ENCODE results near the gene BSPRY. TPM values are rescaled to one million over a fixed set of nuclear protein-coding genes. Genes with fewer than 3 reads are reported as not detected.
A peak's percentile ranks its signal among the peaks of the same experiment; 100 is the strongest.

BSPRY gene
- total and polyA plus RNA-seq, 2 of the 13 experiments (the other 11 are each of a cell fraction or from before 2014, with no cell fraction given) = 0.09 to 0.26 TPM

DNA sequence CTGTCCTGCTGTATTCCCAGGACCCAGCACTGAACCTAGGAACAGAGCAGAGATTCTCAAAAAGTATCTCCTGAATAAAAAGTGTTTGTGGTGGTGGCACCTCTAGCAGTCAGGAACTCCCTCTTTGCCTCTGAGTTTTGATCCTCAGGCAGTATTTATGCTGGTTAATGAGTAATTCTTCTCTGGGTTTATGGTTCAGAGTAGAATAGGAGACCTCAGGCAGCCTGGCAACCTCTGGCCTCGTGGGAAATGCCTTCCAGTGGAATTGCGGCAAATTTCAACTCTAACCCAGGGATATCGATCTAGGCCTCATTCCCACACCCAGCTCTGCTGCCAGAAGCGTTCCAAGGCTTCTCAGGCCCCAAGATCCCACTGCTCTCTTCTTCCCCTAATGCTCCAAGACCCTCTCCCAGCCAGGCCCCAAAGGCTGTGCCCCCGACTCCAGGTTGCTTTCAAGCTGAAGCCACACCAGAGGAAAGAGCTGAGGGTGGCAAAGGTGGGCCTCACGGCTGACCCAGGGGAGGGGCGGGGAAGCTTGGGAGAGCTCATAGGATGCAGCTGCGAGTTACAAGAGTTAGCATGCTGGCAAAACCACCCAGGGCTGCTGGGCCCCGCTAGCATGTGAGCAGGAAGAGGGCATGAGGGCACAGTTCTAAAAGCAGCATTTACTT is 38.4 kb downstream of the BSPRY start (continued):
- TF ChIP-seq, protein P1, sequence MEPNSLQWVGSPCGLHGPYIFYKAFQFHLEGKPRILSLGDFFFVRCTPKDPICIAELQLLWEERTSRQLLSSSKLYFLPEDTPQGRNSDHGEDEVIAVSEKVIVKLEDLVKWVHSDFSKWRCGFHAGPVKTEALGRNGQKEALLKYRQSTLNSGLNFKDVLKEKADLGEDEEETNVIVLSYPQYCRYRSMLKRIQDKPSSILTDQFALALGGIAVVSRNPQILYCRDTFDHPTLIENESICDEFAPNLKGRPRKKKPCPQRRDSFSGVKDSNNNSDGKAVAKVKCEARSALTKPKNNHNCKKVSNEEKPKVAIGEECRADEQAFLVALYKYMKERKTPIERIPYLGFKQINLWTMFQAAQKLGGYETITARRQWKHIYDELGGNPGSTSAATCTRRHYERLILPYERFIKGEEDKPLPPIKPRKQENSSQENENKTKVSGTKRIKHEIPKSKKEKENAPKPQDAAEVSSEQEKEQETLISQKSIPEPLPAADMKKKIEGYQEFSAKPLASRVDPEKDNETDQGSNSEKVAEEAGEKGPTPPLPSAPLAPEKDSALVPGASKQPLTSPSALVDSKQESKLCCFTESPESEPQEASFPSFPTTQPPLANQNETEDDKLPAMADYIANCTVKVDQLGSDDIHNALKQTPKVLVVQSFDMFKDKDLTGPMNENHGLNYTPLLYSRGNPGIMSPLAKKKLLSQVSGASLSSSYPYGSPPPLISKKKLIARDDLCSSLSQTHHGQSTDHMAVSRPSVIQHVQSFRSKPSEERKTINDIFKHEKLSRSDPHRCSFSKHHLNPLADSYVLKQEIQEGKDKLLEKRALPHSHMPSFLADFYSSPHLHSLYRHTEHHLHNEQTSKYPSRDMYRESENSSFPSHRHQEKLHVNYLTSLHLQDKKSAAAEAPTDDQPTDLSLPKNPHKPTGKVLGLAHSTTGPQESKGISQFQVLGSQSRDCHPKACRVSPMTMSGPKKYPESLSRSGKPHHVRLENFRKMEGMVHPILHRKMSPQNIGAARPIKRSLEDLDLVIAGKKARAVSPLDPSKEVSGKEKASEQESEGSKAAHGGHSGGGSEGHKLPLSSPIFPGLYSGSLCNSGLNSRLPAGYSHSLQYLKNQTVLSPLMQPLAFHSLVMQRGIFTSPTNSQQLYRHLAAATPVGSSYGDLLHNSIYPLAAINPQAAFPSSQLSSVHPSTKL (CRISPR knock-in tag; IDR thresholded peaks at IDR 0.05) = peak; percentile 90
- TF ChIP-seq KDM3A (CRISPR knock-in tag; IDR thresholded peaks at IDR 0.05; ENCODE audit: low read depth) (no peak), ZNF20 (CRISPR knock-in tag; IDR thresholded peaks at IDR 0.05) (no peak), MIXL1 (CRISPR knock-in tag; IDR thresholded peaks at IDR 0.05) (peak; percentile 83), SMC3 (IDR thresholded peaks at IDR 0.05; ENCODE audit: low read length) (peak; percentile 32; the same call in 1 of the 2 replicates), ZNF558 (CRISPR knock-in tag; IDR thresholded peaks at IDR 0.05; ENCODE audit: borderline replicate concordance) (no peak), ZNF317 (CRISPR knock-in tag; IDR thresholded peaks at IDR 0.05) (0 out of 2 replicates have a peak, but pooled peaks have one; percentile 61), THAP11 (CRISPR knock-in tag; IDR thresholded peaks at IDR 0.05) (no peak; the same call in 1 of the 2 replicates), GATAD2A (CRISPR knock-in tag; IDR thresholded peaks at IDR 0.05) (peak; percentile 88), TEAD2 (CRISPR knock-in tag; IDR thresholded peaks at IDR 0.05) (no peak), STAG1 (CRISPR knock-in tag; IDR thresholded peaks at IDR 0.05) (peak; percentile 18; the same call in 1 of the 2 replicates), ZNF263 (CRISPR knock-in tag; IDR thresholded peaks at IDR 0.05) (no peak; the same call in 1 of the 2 replicates)
- TF ChIP-seq, protein P2, sequence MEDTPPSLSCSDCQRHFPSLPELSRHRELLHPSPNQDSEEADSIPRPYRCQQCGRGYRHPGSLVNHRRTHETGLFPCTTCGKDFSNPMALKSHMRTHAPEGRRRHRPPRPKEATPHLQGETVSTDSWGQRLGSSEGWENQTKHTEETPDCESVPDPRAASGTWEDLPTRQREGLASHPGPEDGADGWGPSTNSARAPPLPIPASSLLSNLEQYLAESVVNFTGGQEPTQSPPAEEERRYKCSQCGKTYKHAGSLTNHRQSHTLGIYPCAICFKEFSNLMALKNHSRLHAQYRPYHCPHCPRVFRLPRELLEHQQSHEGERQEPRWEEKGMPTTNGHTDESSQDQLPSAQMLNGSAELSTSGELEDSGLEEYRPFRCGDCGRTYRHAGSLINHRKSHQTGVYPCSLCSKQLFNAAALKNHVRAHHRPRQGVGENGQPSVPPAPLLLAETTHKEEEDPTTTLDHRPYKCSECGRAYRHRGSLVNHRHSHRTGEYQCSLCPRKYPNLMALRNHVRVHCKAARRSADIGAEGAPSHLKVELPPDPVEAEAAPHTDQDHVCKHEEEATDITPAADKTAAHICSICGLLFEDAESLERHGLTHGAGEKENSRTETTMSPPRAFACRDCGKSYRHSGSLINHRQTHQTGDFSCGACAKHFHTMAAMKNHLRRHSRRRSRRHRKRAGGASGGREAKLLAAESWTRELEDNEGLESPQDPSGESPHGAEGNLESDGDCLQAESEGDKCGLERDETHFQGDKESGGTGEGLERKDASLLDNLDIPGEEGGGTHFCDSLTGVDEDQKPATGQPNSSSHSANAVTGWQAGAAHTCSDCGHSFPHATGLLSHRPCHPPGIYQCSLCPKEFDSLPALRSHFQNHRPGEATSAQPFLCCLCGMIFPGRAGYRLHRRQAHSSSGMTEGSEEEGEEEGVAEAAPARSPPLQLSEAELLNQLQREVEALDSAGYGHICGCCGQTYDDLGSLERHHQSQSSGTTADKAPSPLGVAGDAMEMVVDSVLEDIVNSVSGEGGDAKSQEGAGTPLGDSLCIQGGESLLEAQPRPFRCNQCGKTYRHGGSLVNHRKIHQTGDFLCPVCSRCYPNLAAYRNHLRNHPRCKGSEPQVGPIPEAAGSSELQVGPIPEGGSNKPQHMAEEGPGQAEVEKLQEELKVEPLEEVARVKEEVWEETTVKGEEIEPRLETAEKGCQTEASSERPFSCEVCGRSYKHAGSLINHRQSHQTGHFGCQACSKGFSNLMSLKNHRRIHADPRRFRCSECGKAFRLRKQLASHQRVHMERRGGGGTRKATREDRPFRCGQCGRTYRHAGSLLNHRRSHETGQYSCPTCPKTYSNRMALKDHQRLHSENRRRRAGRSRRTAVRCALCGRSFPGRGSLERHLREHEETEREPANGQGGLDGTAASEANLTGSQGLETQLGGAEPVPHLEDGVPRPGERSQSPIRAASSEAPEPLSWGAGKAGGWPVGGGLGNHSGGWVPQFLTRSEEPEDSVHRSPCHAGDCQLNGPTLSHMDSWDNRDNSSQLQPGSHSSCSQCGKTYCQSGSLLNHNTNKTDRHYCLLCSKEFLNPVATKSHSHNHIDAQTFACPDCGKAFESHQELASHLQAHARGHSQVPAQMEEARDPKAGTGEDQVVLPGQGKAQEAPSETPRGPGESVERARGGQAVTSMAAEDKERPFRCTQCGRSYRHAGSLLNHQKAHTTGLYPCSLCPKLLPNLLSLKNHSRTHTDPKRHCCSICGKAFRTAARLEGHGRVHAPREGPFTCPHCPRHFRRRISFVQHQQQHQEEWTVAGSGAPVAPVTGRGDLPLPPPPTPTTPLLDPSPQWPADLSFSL (CRISPR knock-in tag; IDR thresholded peaks at IDR 0.05) = no peak
- TF ChIP-seq, protein P3, sequence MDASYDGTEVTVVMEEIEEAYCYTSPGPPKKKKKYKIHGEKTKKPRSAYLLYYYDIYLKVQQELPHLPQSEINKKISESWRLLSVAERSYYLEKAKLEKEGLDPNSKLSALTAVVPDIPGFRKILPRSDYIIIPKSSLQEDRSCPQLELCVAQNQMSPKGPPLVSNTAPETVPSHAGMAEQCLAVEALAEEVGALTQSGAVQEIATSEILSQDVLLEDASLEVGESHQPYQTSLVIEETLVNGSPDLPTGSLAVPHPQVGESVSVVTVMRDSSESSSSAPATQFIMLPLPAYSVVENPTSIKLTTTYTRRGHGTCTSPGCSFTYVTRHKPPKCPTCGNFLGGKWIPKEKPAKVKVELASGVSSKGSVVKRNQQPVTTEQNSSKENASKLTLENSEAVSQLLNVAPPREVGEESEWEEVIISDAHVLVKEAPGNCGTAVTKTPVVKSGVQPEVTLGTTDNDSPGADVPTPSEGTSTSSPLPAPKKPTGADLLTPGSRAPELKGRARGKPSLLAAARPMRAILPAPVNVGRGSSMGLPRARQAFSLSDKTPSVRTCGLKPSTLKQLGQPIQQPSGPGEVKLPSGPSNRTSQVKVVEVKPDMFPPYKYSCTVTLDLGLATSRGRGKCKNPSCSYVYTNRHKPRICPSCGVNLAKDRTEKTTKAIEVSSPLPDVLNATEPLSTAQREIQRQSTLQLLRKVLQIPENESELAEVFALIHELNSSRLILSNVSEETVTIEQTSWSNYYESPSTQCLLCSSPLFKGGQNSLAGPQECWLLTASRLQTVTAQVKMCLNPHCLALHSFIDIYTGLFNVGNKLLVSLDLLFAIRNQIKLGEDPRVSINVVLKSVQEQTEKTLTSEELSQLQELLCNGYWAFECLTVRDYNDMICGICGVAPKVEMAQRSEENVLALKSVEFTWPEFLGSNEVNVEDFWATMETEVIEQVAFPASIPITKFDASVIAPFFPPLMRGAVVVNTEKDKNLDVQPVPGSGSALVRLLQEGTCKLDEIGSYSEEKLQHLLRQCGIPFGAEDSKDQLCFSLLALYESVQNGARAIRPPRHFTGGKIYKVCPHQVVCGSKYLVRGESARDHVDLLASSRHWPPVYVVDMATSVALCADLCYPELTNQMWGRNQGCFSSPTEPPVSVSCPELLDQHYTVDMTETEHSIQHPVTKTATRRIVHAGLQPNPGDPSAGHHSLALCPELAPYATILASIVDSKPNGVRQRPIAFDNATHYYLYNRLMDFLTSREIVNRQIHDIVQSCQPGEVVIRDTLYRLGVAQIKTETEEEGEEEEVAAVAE (CRISPR knock-in tag; IDR thresholded peaks at IDR 0.05; ENCODE audit: borderline replicate concordance) = no peak
- TF ChIP-seq, protein P4, sequence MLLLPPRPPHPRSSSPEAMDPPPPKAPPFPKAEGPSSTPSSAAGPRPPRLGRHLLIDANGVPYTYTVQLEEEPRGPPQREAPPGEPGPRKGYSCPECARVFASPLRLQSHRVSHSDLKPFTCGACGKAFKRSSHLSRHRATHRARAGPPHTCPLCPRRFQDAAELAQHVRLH (CRISPR knock-in tag; IDR thresholded peaks at IDR 0.05; ENCODE audit: borderline replicate concordance, low read depth) = peak; percentile 69; the same call in 1 of the 2 replicates
